GM18505 (cell line): ENCODE measurements around the gene LRRC74B.

Source experiments
- ATAC-seq: cut with Tn5 transposase; IDR thresholded peaks from one replicate; pipeline ENCODE4 v1.9.1; 2021; ENCODE audit not compliant: unreplicated experiment
- POLR2A ChIP-seq: IDR thresholded peaks from 4 replicates; pipeline ENCODE4 v1.6.1; 2011; ENCODE audit warnings: borderline replicate concordance; ENCODE audit not compliant: insufficient read depth, insufficient read length; ENCODE audit errors: extremely low read depth

Gene LRRC74B

GRCh38 chr22:21022955-21023614 lies 22.7 kb upstream of the LRRC74B start:
- TF ChIP-seq POLR2A = no peak
- ATAC-seq = no peak

GRCh38 chr22:21025266-21025665 lies 20.5 kb upstream of the LRRC74B start:
- no peak for ATAC-seq

GRCh38 chr22:21025763-21026755 lies 19.7 kb upstream of the LRRC74B start:
- no peak for TF ChIP-seq POLR2A

More at GRCh38 chr22:21025266-21025665, 20.5 kb upstream of the LRRC74B start:
- no peak for TF ChIP-seq POLR2A

GRCh38 chr22:21026783-21027692 lies 18.7 kb upstream of the LRRC74B start:
- TF ChIP-seq POLR2A = no peak
- ATAC-seq = no peak

More at GRCh38 chr22:21025763-21026755, 19.7 kb upstream of the LRRC74B start:
- ATAC-seq = no peak

GRCh38 chr22:21028277-21029251 lies 17.2 kb upstream of the LRRC74B start:
- TF ChIP-seq POLR2A = no peak
- ATAC-seq = no peak

- TF ChIP-seq POLR2A = no peak
- no peak for ATAC-seq
Measured at GRCh38 chr22:21029486-21030025, 16.2 kb upstream of the LRRC74B start.

- no peak for TF ChIP-seq POLR2A
- ATAC-seq = no peak
Measured at GRCh38 chr22:21030032-21030431, 15.7 kb upstream of the LRRC74B start.

GRCh38 chr22:21030621-21031544 lies 14.9 kb upstream of the LRRC74B start:
- no peak for ATAC-seq
- TF ChIP-seq POLR2A = no peak

GRCh38 chr22:21031545-21032036 lies 14.2 kb upstream of the LRRC74B start:
- no peak for TF ChIP-seq POLR2A
- ATAC-seq = no peak

GRCh38 chr22:21032037-21032867 lies 13.5 kb upstream of the LRRC74B start, which contains the start of gene SLC7A4:
SLC7A4 (minus strand) TSS chr22:21032561; CDS start chr22:21031812, 749 bp downstream.
- no peak for TF ChIP-seq POLR2A
- no peak for ATAC-seq
